Measurements from ENCODE around the gene TMEM200C.

The TMEM200C gene

DNA sequence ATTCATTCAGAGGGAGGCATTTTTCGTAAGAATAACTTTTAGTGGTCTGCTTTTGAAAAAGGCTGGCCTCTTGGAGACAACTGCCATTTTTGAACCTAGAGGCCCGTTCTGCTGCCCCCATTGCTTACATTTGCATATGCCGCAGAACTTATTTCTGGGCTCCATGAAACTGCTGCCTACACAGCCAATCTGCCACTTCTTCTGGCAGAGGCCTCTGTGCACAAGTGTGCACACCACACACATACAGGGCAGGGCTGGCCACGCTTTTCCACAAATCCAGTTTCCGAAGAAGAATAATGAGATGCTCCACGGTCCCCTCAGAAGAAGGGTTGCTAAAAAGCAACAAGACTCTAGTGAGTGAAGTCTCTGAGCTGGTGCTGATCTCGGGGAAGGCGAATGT is 56.2 kb downstream of the TMEM200C start:
- H3K4me2 ChIP-seq (ENCODE audit: low read depth, low read length, poor library complexity, severe bottlenecking): no peak overlapping the region
- H3K27me3 ChIP-seq (ENCODE audit: low read length): no peaks in the 10 kb centered on the region
- no peaks in the 10 kb centered on the region for H3K36me3 ChIP-seq (ENCODE audit: low read length)
- no peaks in the 10 kb centered on the region for H3K9me2 ChIP-seq (replicated peaks; ENCODE audit: insufficient read depth, low read length)
- no peak overlapping the region for H3K4me3 ChIP-seq (ENCODE audit: insufficient read depth, low read length, poor library complexity, severe bottlenecking)
- no peaks in the 10 kb centered on the region for H3K9me3 ChIP-seq (ENCODE audit: insufficient read depth, low read length)
- no peaks in the 10 kb centered on the region for H3K79me2 ChIP-seq (ENCODE audit: insufficient read depth, low read length)
- no peaks in the 10 kb centered on the region for H4K20me1 ChIP-seq (ENCODE audit: low read depth, low read length)
- no peak overlapping the region for H3K27ac ChIP-seq (ENCODE audit: low read depth, low read length)
- no peak overlapping the region for H3K9ac ChIP-seq (ENCODE audit: low read length)
- H2AFZ ChIP-seq (ENCODE audit: low read depth, low read length, severe bottlenecking): no peak overlapping the region
- TF ChIP-seq, protein P1, sequence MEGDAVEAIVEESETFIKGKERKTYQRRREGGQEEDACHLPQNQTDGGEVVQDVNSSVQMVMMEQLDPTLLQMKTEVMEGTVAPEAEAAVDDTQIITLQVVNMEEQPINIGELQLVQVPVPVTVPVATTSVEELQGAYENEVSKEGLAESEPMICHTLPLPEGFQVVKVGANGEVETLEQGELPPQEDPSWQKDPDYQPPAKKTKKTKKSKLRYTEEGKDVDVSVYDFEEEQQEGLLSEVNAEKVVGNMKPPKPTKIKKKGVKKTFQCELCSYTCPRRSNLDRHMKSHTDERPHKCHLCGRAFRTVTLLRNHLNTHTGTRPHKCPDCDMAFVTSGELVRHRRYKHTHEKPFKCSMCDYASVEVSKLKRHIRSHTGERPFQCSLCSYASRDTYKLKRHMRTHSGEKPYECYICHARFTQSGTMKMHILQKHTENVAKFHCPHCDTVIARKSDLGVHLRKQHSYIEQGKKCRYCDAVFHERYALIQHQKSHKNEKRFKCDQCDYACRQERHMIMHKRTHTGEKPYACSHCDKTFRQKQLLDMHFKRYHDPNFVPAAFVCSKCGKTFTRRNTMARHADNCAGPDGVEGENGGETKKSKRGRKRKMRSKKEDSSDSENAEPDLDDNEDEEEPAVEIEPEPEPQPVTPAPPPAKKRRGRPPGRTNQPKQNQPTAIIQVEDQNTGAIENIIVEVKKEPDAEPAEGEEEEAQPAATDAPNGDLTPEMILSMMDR (IDR thresholded peaks at IDR 0.05; ENCODE audit: insufficient read depth, low read length, poor library complexity, severe bottlenecking): no peak
- no peak for TF ChIP-seq EZH2phosphoT487 (conservative IDR thresholded peaks at IDR 0.05; ENCODE audit: low read length)
- no peaks in the 10 kb centered on the region for H3F3A ChIP-seq (ENCODE audit: insufficient read depth)
